Measurements from ENCODE around the gene PLXNA1. TPM values are rescaled to one million over a fixed set of nuclear protein-coding genes. Genes with fewer than 3 reads are reported as not detected.

Gene PLXNA1
- total RNA-seq, 1 experiment from 2014 or later: 15.9 TPM

DNA sequence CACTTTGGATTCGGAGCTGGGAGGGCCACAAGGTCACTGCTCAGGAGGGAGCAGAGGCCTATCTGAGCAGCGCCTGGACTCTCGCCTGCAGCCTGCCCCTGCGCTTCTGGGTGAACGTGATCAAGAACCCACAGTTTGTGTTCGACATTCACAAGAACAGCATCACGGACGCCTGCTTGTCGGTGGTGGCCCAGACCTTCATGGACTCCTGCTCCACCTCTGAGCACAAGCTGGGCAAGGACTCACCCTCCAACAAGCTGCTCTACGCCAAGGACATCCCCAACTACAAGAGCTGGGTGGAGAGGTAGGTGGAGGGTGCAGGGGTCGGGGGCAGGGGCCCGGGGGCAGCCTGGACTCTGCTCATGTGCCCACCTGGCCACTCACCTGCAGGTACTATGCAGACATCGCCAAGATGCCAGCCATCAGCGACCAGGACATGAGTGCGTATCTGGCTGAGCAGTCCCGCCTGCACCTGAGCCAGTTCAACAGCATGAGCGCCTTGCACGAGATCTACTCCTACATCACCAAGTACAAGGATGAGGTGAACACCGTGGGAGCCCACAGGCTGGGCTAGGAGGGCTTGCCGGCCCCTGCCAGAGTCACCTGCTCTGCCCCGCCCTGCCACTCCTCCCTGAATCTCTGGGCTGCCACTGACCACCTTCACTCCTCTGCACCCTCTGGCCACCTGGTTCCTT, 49.5 kb downstream of the PLXNA1 start:
- no peak for DNase-seq (ENCODE audit: extremely low read depth, low read depth)

Other genes starting within 250 kb of the PLXNA1 start
- not detected in 2 replicates for gene PRR23E, start 210.0 kb downstream of the PLXNA1 start, total RNA-seq (2014; rRNA removed; shearing (Covaris generic))